Activated T-cell treated with anti-CD3 and anti-CD28 coated beads, Interleukin-2, amount 50 U/mL, for 4 hours (primary cell): ENCODE data around the gene RPL31. TPM values are rescaled to one million over a fixed set of nuclear protein-coding genes. Genes with fewer than 3 reads are reported as not detected.

Source experiments
- ATAC-seq, 2 donors: fragments of 200-7000 bp; cut with Tn5 transposase; one replicate each; pipeline ENCODE4 v1.10.0; 2021
- DNase-seq: peaks from one replicate; pipeline ENCODE4 v3.0.0-alpha.2; 2020
- H3K27me3 Mint-ChIP-seq: one replicate; pipeline ENCODE4 v1.8.0; 2021; ENCODE audit warnings: low read depth, mixed read lengths
- H3K36me3 Mint-ChIP-seq: one replicate; pipeline ENCODE4 v1.8.0; 2022; ENCODE audit warnings: mixed read lengths; ENCODE audit not compliant: insufficient read depth
- H3K4me1 Mint-ChIP-seq: one replicate; pipeline ENCODE4 v1.8.0; 2021; ENCODE audit warnings: low read depth, mixed read lengths
- H3K4me3 Mint-ChIP-seq: one replicate; pipeline ENCODE4 v1.8.0; 2021; ENCODE audit warnings: mild to moderate bottlenecking, moderate library complexity, mixed read lengths
- H3K9me3 Mint-ChIP-seq: one replicate; pipeline ENCODE4 v1.8.0; 2021; ENCODE audit warnings: mixed read lengths
- total RNA-seq, 3 donors: library from RNA; stranded (reverse); gene quantifications; one replicate each; pipeline ENCODE4 v1.2.1, GENCODE V29; 2021

The RPL31 gene
- total RNA-seq, 3 donors from 2014 or later: 1,558 to 1,629 (median 1,588) TPM

DNA sequence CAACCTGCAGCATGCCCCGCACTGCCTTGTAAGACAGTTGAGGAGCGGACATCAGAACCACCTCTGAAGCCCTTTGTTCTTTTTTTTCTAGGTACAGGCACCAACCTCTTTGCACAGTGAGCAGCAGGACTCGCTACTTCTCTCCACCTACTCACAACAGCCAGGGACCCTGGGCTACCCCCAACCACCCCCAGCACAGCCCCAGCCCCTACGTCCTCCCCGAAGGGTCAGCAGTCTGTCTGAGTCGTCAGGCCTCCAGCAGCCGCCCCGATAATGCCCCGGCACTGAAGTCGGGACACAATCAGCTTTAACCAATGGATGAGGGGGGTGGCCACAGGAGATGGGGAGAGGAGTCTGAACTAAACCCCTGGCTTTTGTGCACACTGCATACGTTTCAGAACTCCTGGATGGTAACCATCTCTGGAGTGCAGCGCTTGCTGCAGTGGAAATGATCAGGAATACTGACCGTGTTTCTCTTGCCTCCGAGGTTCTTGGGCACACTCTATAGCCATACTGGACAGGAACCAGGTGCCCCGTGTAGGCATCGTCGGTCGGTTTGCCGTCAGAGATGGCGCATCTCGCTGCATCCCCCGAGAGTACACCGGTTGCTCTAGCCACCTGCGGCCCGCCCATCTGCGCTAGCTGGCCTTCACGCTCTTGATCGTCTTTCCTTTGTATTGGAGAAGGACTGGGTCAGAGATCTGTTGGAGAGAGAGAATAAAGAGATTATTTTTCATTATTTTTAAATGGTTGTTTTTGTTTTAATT, 6.6 kb upstream of the RPL31 start:
- Mint-ChIP-seq H3K27me3 (no peaks in the 10 kb centered on the region), H3K9me3 (no peaks in the 10 kb centered on the region), H3K36me3 (no peaks in the 10 kb centered on the region), H3K4me1 (peaks cover 6% of the 10 kb centered on the region), H3K4me3 (no peak overlapping the region)
- no peak for DNase-seq
- no peak for ATAC-seq

DNA sequence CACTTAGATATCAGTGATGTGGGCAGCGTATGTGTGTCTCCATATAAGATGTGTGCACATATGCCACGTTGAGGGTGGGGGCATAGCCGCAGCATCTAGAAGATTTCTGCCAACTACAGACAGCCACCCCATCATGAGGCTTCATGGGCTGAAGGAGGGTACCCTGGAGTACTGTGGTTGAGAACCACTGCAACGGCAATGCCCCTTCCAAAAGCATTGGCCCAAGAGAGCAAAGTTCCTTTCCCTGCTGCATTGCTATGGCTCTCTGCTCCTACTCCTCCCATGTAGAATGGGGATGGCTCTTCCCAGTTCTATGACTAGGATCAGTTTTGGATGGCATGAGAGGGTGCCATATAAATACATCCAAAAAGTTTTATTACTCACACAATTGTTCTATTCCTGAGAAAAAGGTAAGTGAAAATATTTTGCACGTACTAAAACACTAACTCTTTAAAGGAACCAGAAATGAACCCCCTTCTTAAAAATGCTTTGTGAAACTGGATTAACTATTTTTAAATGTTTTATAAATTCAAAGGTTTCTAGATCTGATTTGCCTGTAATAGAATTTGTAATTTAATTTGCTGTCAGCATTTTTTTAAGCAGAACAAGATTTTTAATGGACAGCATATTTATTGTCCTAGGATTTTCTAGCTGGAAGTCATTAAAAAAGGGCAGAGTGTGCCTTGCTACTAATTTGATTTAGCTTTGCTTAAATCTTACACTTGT, 4.4 kb upstream of the RPL31 start:
- H3K36me3 Mint-ChIP-seq: peaks cover 3% of the 10 kb centered on the region
- no peak for ATAC-seq

GRCh38 chr2:100998235-100998573, 3.9 kb upstream of the RPL31 start:
- peaks cover 8% of the 10 kb centered on the region for H3K36me3 Mint-ChIP-seq
- DNase-seq (no peak), ATAC-seq (no peak)
- H3K4me1 Mint-ChIP-seq: peaks cover 9% of the 10 kb centered on the region
- no peak overlapping the region for H3K4me3 Mint-ChIP-seq
- no peaks in the 10 kb centered on the region for H3K27me3 Mint-ChIP-seq
- H3K9me3 Mint-ChIP-seq: no peaks in the 10 kb centered on the region

More for the DNA sequence above, 4.4 kb upstream of the RPL31 start:
- H3K4me1 Mint-ChIP-seq: peaks cover 10% of the 10 kb centered on the region
- no peak overlapping the region for H3K4me3 Mint-ChIP-seq
- H3K27me3 Mint-ChIP-seq: no peaks in the 10 kb centered on the region
- DNase-seq: no peak
- H3K9me3 Mint-ChIP-seq: no peaks in the 10 kb centered on the region

DNA sequence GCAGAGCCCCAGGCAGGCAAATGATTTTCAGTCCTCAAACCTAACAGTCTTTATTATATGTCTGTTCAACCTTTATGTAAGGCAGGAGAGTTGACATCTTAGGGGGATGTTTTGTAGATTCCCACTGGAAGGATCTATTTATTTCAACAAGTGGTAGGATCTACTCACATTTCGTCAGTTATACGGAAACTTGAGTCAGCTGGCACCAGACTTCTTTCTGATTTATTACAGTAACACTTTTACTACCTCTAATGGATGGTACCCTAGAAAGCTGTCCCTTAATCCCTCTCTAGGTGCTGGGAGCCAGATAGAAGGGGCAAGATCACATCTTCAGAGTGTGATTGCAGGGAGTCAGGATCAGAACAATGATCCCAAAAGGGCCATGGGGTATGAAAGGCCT, 2.1 kb upstream of the RPL31 start:
- no peak for ATAC-seq
- DNase-seq: no peak
- Mint-ChIP-seq H3K36me3 (peaks cover 26% of the 10 kb centered on the region), H3K27me3 (no peaks in the 10 kb centered on the region), H3K9me3 (no peaks in the 10 kb centered on the region), H3K4me1 (peaks cover 27% of the 10 kb centered on the region), H3K4me3 (no peak overlapping the region)

GRCh38 chr2:101002562-101003277, 631 bp downstream of the RPL31 start:
- H3K9me3 Mint-ChIP-seq: no peaks in the 10 kb centered on the region
- no peaks in the 10 kb centered on the region for H3K27me3 Mint-ChIP-seq
- ATAC-seq: peak; percentile 14 to 15
- H3K4me1 Mint-ChIP-seq: peaks cover 46% of the 10 kb centered on the region
- no peak for DNase-seq
- peak overlapping the region; percentile 98 for H3K4me3 Mint-ChIP-seq
- H3K36me3 Mint-ChIP-seq: peaks cover 52% of the 10 kb centered on the region

DNA sequence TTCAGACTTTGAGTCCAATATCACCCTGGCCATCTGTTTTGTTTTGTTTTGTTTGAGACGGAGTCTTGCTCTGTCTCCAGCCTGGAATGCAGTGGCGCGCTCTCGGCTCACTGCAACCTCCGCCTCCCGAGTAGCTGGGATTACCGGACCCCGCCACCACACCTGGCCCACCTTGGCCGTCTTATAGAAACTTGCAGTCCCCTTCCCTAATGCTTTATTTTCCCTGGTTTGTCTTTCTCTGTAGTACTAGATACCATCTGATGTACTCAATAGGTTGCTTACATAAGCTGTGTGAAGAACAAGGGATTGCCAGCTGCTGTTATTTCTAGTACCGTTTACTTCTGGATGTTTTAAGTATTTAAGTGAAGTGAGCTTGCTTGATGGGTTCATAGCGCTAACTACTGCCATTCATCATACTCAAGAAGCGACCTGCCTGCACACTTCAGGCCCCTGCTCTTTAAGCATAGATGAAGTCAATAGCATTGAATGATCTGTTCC, 1.2 kb downstream of the RPL31 start:
- Mint-ChIP-seq H3K4me1 (peaks cover 50% of the 10 kb centered on the region), H3K36me3 (peaks cover 57% of the 10 kb centered on the region), H3K27me3 (no peaks in the 10 kb centered on the region), H3K9me3 (no peaks in the 10 kb centered on the region), H3K4me3 (peak overlapping the region; percentile 98)
- DNase-seq (no peak), ATAC-seq (no peak)

DNA sequence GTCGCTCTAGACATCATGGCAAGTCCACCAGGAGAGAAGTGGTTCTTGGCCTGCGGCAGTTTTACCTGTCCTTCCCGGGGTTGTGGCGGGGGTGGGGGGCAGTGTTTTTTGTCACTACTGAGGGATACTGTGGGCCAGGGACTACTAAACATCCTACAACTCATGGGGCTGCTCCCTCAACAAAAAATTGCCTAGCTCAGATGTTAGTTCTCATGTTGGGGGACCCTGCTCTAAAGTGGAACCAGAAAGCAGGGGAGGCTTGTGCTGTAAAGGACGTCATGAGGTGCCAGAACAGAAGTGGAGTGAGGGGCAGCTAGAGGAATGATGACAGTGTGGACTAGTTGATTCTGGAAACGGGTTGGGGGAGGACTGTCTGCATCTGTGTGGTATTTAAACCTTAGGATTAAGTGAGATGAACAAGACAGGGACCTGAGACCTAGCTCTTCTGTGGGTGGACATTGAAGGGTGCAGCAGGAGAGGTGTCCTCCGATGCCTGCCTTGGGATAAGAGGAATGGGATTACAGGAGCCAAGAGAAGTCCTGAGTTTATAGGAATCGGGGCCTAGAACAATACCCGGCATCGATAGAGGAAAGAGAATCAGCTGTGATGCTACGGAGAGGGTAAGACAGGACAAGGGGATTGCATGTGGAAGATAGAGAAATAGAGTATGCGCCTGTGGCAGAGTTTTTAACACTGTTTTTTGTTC, 2.7 kb downstream of the RPL31 start:
- Mint-ChIP-seq H3K4me3 (peak overlapping the region; percentile 98), H3K9me3 (no peaks in the 10 kb centered on the region), H3K4me1 (peaks cover 50% of the 10 kb centered on the region), H3K36me3 (peaks cover 62% of the 10 kb centered on the region), H3K27me3 (no peaks in the 10 kb centered on the region)
- ATAC-seq (no peak), DNase-seq (no peak)

- H3K27me3 Mint-ChIP-seq: no peaks in the 10 kb centered on the region
- DNase-seq (no peak), ATAC-seq (no peak)
- no peaks in the 10 kb centered on the region for H3K9me3 Mint-ChIP-seq
- H3K4me1 Mint-ChIP-seq: peaks cover 49% of the 10 kb centered on the region
- peaks cover 66% of the 10 kb centered on the region for H3K36me3 Mint-ChIP-seq
- H3K4me3 Mint-ChIP-seq: peak overlapping the region; percentile 98
Observed at GRCh38 chr2:101006065-101006715, 4.1 kb downstream of the RPL31 start.

GRCh38 chr2:101007415-101008345, 5.6 kb downstream of the RPL31 start:
- H3K4me3 Mint-ChIP-seq: peak overlapping the region; percentile 17
- no peaks in the 10 kb centered on the region for H3K27me3 Mint-ChIP-seq
- peak in 1 of 2 donors; percentile 16 for ATAC-seq

GRCh38 chr2:101011152-101011551, 9.1 kb downstream of the RPL31 start:
- no peaks in the 10 kb centered on the region for H3K9me3 Mint-ChIP-seq
- no peak for ATAC-seq

More at GRCh38 chr2:101007415-101008345, 5.6 kb downstream of the RPL31 start:
- Mint-ChIP-seq H3K36me3 (peaks cover 75% of the 10 kb centered on the region), H3K4me1 (peaks cover 52% of the 10 kb centered on the region), H3K9me3 (no peaks in the 10 kb centered on the region)
- no peak for DNase-seq

GRCh38 chr2:101012054-101012705, 10.1 kb downstream of the RPL31 start:
- ATAC-seq: peak; percentile 41 to 47
- no peak overlapping the region for H3K4me3 Mint-ChIP-seq
- DNase-seq: no peak
- no peaks in the 10 kb centered on the region for H3K9me3 Mint-ChIP-seq
- H3K4me1 Mint-ChIP-seq: peaks cover 23% of the 10 kb centered on the region
- H3K27me3 Mint-ChIP-seq: no peaks in the 10 kb centered on the region
- peaks cover 44% of the 10 kb centered on the region for H3K36me3 Mint-ChIP-seq

More at GRCh38 chr2:101011152-101011551, 9.1 kb downstream of the RPL31 start:
- H3K4me3 Mint-ChIP-seq: no peak overlapping the region
- no peak for DNase-seq
- no peaks in the 10 kb centered on the region for H3K27me3 Mint-ChIP-seq
- H3K36me3 Mint-ChIP-seq: peaks cover 54% of the 10 kb centered on the region
- H3K4me1 Mint-ChIP-seq: peaks cover 25% of the 10 kb centered on the region

DNA sequence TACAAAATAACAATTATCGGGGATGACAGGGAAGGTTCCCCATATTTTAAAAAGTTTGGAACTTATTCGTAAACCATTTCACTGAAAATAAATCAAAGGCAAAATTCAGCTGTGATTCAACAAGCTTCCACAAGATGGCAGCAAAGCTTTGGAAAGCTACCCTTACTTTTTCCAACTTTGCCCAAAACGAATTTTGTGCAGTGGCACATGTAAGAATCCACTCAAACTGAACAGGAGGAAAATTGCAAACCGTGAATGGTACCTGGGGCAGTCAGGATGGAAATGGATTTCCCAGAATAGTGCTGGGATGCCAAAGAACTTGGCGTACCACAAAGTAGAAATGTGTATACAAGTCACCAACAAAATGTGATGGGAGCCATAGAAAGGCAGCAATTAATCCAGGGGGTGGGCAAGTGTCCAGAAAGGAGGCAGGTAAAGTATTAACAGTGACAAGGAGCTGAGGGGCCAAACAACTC, 10.7 kb downstream of the RPL31 start:
- H3K36me3 Mint-ChIP-seq: peaks cover 39% of the 10 kb centered on the region
- DNase-seq (no peak), ATAC-seq (no peak)
- no peaks in the 10 kb centered on the region for H3K9me3 Mint-ChIP-seq
- no peaks in the 10 kb centered on the region for H3K27me3 Mint-ChIP-seq
- H3K4me1 Mint-ChIP-seq: peaks cover 18% of the 10 kb centered on the region
- no peak overlapping the region for H3K4me3 Mint-ChIP-seq
